Non-pigmented ciliary epithelial cell (primary cell): ENCODE data around the gene GIMAP6.
"Not testable (repeated sequence)": the region's sequence is repeated elsewhere in the genome, so short reads cannot be mapped to it uniquely, and the experiment has no call there.

ENCODE experiments used
- DNase-seq: peaks from one replicate; pipeline ENCODE4 v3.0.0-alpha.2; 2010; ENCODE audit warnings: low read depth

Gene GIMAP6

DNA sequence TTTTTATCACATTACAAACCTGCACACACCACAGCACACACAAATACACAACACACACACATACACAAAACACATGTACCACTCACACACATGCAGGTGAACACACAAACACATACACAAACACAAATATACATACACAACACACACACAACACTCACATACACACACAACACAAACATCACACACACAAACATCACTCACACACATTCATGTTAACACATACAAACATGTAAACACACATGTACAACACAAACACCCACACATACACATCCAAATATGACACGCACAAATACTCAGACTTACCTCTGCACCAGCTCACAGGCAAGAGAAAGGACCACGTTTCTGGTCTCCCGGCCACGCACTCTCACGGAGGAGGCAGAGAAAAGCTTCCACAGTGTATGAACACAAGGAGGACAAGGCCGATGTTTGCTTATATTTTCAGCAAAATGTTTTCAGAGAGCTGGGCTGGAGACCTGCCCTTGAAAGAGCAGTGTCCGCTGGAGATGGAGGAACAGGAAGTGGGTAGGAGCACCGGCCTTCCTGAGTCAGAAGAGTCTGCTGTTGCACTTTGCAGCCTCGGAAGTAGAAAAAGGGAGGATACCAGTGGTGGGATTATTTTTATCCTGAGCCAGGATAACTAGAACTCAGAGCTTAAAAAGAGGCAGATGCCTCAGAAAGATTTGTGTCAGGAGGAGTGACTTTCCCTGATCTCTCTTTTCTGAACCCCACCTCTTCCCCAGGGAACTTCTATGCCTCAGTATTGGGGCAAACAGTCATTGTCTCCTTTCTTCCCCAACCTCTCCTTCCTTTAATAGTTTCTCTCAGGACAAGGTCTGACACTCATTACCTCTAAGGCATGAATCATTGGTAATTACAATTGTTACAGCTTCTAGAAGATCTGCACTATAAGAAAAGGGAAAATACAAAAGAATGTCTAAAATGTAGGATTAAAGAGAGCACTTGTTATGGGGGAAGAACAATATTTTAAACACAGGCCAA, at the start of gene GIMAP6:
TSS of gene GIMAP6 (minus strand) at position 520 of the 999 bp plus-strand sequence. CDS start 2,243 bp downstream, outside the sequence.
- DNase-seq: no peak

DNA sequence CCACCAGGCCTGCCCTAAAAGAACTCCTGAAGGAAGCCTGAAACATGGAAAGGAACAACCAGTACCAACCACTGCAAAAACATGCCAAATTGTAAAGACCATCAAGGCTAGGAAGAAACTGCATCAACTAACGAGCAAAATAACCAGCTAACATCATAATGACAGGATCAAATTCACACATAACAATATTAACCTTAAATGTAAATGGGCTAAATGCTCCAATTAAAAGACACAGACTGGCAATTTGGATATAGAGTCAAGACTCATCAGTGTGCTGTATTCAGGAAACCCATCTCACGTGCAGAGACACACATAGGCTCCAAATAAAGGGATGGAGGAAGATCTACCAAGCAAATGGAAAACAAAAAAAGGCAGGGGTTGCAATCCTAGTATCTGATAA, 48.2 kb upstream of the GIMAP6 start:
- DNase-seq: not testable (repeated sequence)

GRCh38 chr7:150678601-150679000, 46.4 kb upstream of the GIMAP6 start:
- DNase-seq: not testable (repeated sequence)

- DNase-seq: not testable (repeated sequence)
Observed at GRCh38 chr7:150676854-150677253, 44.7 kb upstream of the GIMAP6 start.

DNA sequence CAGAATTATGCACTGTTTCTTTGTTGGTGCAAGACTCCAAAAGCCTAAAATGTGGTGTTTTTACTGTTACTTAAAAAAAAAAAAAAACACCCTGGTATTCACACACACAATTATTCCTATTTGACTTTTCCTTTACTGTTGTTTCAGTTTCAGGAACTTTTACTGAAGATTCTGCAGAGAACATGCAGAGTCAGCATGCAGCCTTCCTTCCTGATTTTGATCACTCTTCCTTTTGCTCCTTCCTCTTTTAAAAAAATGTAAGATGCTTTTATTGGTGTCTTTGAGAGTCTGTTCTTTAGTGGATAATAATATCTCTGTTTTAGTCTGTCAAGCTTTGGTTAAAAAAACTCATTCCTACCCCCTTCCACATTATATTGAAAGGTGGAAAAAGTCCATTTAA, 44.1 kb upstream of the GIMAP6 start:
- DNase-seq: not testable (repeated sequence)

DNA sequence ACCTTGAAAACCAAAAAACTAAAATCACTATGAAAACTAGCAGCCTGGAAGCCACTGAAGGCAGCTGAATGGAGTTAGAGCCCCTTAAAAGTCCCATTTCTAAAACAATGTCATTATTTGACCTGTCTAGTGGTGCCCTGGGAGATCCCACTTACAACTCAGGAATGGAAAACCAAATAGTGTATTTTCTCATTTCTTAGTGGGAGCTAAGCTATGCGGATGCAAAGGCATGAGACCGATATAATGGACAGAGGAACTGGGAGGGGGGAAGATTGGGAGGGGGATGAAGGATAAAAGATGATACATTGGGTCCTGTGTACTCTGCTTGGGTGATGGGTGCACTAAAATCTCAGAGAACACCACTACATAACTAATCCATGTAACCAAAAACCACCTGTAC, 43.5 kb upstream of the GIMAP6 start:
- no peak for DNase-seq

DNA sequence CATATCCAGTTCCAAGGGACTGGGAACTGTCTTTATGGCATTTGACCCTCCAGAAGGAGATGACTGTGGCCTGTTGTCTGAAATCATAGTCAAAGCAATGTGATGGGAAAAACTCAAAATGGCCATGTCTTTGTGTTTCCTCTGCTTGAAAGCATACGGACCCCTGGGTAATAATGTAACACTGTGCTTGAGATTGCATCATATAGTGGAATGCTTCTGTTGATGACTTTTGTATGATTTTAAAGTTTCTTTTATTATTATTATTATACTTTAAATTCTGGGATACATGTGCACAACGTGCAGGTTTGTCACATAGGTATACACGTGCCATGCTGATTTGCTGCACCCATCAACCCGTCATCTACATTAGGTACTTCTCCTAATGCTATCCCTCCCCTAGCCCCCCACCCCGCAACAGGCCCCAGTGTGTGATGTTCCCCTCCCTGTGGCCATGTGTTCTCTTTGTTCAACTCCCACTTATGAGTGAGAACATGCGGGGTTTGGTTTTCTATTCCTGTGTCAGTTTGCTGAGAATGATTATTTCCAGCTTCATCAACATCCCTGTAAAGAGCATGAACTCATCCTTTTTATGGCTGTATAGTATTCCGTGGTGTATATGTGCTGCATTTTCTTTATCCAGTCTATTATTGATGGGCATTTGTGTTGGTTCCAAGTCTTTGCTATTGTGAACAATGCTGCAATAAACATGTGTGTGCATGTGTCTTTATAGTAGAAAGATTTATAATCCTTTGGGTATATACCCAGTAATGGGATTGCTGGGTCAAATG, 39.8 kb upstream of the GIMAP6 start:
- not testable (repeated sequence) for DNase-seq

- DNase-seq: no peak
Observed at GRCh38 chr7:150668977-150669376, 36.8 kb upstream of the GIMAP6 start.

GRCh38 chr7:150668472-150668911, 36.3 kb upstream of the GIMAP6 start:
- no peak for DNase-seq

DNA sequence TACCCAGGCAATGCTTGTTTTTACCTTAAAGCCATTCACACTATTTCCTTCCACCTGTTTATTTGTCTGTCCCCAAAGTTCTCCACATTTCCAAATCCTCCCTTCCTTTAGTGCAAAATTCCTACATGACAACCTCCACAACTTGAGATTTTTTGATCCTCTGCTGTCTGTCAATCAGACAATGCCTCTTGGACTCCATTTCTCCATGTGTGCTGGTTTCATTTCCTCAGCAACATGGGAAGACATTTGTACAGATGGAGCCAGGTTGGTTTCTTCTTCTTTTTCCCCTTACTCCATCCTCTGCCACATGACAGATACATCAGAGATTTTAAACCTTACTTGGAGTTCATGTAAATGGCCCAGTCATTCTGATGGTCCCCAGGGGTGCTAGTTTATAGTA, 34.2 kb upstream of the GIMAP6 start:
- DNase-seq: no peak

GRCh38 chr7:150665896-150666295, 33.7 kb upstream of the GIMAP6 start:
- no peak for DNase-seq

DNA sequence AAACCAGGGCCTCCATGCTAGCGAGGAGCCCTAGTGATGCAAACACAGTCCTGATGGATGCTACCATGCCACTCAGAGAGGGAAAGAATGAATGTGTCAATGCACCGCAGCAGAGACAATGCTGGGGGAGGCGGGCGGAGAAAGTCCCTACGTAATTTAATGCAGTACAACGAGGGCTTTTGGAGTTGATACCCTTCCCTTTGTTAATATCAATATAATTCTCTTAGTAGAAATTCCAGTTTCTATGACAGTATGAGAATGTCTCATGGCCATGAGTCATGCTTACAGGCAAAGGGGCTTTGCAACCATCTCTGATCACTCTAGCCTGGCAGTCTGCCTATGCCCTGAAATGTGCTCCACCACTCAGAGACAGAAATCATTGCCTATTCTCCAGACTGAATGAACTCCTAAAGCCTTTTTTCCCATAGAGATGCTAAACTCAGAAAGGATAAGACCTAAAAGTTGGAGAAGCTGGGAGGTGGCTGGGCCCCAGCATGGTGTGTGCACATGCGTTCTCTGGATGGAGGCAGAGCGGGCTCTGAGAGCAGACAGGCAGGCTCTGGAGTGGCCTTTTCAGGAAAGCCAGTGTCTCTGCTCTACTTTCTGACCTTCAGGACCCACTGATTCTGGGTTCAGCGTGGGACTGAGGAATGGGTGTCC, 33.0 kb upstream of the GIMAP6 start:
- no peak for DNase-seq

- no peak for DNase-seq
Observed at GRCh38 chr7:150663802-150664494, 31.8 kb upstream of the GIMAP6 start.

GRCh38 chr7:150662821-150663220, 30.6 kb upstream of the GIMAP6 start:
- DNase-seq: not testable (repeated sequence)

DNA sequence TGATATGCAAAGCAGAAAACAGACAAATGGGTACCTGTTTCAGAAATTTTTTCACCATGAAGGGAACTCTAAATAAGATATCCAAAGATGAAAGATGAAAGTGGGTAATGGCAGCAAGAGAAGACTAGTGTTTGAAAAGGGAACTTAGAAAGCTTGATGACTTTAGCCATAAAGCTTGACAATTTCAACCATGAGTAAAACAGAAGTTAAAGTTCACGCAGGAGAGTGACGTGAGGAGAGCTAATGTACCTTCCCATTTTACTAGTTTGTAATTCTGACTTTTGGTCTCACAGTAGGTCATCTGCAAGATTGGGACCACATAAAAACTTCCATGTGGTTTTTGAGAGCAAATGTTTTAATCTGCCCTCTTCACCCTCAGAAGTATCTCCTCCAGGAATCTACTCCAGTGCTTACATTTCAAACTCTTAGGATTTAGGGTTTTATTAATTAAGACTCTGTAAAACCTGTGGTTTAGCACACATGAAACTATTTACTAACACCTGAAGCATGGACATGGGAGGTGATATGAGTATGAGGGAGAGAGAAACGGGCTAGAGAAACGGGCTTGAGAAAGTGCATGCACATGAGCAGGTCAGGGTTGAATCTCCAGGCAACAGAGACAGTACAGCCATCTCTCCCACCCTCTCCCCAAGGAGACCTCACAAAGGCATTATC, 28.9 kb upstream of the GIMAP6 start:
- no peak for DNase-seq

GRCh38 chr7:150657526-150657925, 25.3 kb upstream of the GIMAP6 start:
- no peak for DNase-seq

DNA sequence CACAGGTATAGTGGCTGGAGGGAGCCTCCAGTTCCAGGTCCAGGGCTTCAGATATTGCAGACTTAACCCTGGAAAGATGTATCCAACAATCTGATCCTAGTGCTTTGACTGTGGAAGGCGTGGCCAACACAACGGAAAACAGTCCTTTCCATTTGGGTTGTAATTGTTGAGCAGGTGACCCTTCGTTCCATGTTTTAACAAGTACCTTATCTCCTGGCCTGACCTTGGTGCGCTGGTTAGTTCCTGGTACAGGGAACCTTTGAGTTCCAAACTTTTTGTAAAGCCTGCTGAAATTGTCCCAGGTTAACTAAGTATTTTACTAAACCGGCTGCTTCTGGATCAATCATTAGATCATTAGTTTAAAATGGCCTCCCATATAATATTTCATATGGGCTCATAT, 23.9 kb upstream of the GIMAP6 start:
- DNase-seq: no peak

DNA sequence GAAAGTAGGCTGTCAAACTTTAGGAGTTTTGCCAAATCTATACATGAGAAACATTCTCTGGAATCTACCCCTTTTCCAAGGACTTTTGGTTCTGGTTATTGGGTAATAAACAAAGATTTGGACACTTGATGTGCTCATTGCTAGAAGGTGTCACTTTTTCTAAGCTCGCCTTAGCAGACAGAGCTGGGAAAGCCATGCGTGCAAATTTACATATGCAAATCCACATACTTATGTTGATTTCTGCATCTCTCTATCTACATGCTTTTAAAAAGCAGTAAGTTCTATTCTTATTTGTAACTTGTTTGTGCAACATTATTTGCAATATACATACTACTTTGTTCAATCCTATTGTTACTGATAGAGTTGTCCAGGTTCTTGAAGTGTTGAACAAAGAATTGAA, 22.5 kb upstream of the GIMAP6 start:
- DNase-seq: no peak

GRCh38 chr7:150649080-150649385, 16.8 kb upstream of the GIMAP6 start:
- DNase-seq: no peak

- DNase-seq: no peak
Observed at GRCh38 chr7:150648353-150649079, 16.3 kb upstream of the GIMAP6 start.
